Sigmoid colon (tissue), 7 donors: Measurements from ENCODE around the gene OR8K3. TPM values are rescaled to one million over a fixed set of nuclear protein-coding genes. Genes with fewer than 3 reads are reported as not detected.

Experiments used
- DNase-seq: peaks from one replicate; pipeline ENCODE4 v3.0.0-alpha.2; 2019
- H3K27ac ChIP-seq, 4 donors: fragments of 200-600 bp; sonication (generic); one replicate each; pipeline ENCODE4 v1.5.1; 2016 to 2019; ENCODE audit warnings: mild to moderate bottlenecking in 1 of 4
- H3K27me3 ChIP-seq, 3 donors: fragments of 200-600 bp; sonication (generic); one replicate each; pipeline ENCODE4 v1.5.1; 2019; ENCODE audit warnings: mild to moderate bottlenecking in 1 of 3
- H3K36me3 ChIP-seq, 4 donors: fragments of 200-600 bp; sonication (generic); one replicate each; pipeline ENCODE4 v1.5.1; 2016 to 2019
- H3K4me1 ChIP-seq, 4 donors: fragments of 200-600 bp; sonication (generic); one replicate each; pipeline ENCODE4 v1.5.1; 2017 to 2019
- H3K4me3 ChIP-seq, 4 donors: fragments of 200-600 bp; sonication (generic); one replicate each; pipeline ENCODE4 v1.5.1; 2017 to 2019; ENCODE audit warnings: mild to moderate bottlenecking in 2 of 4, moderate library complexity in 1 of 4
- H3K9me3 ChIP-seq, 4 donors: fragments of 200-600 bp in 3 of 4; sonication (generic) in 3 of 4; one replicate each; pipeline versions ENCODE4 v1.5.1 to v1.6.1; 2013 to 2019
- CTCF ChIP-seq, 4 experiments: fragments of 450-650 bp in 3 of 4; fragments of 200-600 bp in 1 of 4; IDR thresholded peaks; one replicate each; pipeline ENCODE4 v1.5.1; 2016 to 2019; ENCODE audit warnings: antibody characterized with exemption in 4 of 4, mild to moderate bottlenecking in 3 of 4, moderate library complexity in 2 of 4
- EP300 ChIP-seq, 4 donors: sonication (generic); formaldehyde crosslinking; IDR thresholded peaks; one replicate each; pipeline ENCODE4 v1.6.1; 2017; ENCODE audit warnings: antibody characterized with exemption in 4 of 4
- POLR2A ChIP-seq, 2 donors: fragments of 450-650 bp; IDR thresholded peaks; one replicate each; pipeline ENCODE4 v1.6.1; 2016; ENCODE audit warnings: antibody characterized with exemption in 2 of 2, mild to moderate bottlenecking in 2 of 2, moderate library complexity in 2 of 2
- POLR2AphosphoS5 ChIP-seq, 4 donors: sonication (generic); formaldehyde crosslinking; IDR thresholded peaks; one replicate each; pipeline ENCODE4 v1.6.1; 2017; ENCODE audit warnings: antibody characterized with exemption in 4 of 4
- WGBS, 2 donors: extraction: QIAGEN DNeasy Blood & Tissue Kit; methylation state at CpG; one replicate each; pipeline ENCODE4 v1.1.7; 2013; 5-methylcytosine and 5-hydroxymethylcytosine counted together
- intact Hi-C: fragments of 100-400 bp; cut with DNase I; formaldehyde crosslinking; loops from one replicate; pipeline ENCODE4 v1.15.1; 2023
- polyA plus RNA-seq, 3 donors: library from polyadenylated mRNA; stranded (reverse); fragments of 200-250 nt; gene quantifications; one replicate each; pipeline ENCODE4 v1.2.3, GENCODE V29; 2013
- total RNA-seq, 4 donors: library from RNA; depleted of rRNA; stranded (reverse); fragments of >200 nt; gene quantifications; one replicate each; pipeline ENCODE4 v1.1.0, GENCODE V29; 2016
- donor health status: healthy with polysubstance abuse.
- donor health status: Bipolar disorder and iron deficiency.
- donor health status: healthy.

Gene OR8K3
- not detected for total RNA-seq
- not detected for polyA plus RNA-seq

- H3K27me3 ChIP-seq, result no peaks in the 10 kb centered on the region
- no peaks in the 10 kb centered on the region for H3K36me3 ChIP-seq
- no peak within 1 kb of the TSS for H3K4me3 ChIP-seq
- intact Hi-C loops, result no loop called here
- DNase-seq, result no peak
- H3K27ac ChIP-seq, result no peak within 1 kb of the TSS
- H3K9me3 ChIP-seq, result no peaks in the 10 kb centered on the region
- TF ChIP-seq EP300 (IDR thresholded peaks at IDR 0.05) (no peak), POLR2A (IDR thresholded peaks at IDR 0.05) (no peak), POLR2AphosphoS5 (IDR thresholded peaks at IDR 0.05) (no peak), CTCF (IDR thresholded peaks at IDR 0.05) (no peak)
- no peaks in the 10 kb centered on the region for H3K4me1 ChIP-seq
Observed at GRCh38 chr11:56314844-56315243, at the start of gene OR8K3. OR8K3 (plus strand) TSS chr11:56315144; CDS start chr11:56318307, 3,163 bp downstream.

- no peaks in the 10 kb centered on the region for H3K36me3 ChIP-seq
- no peaks in the 10 kb centered on the region for H3K27me3 ChIP-seq
- intact Hi-C loops, result no loop called here
- no peaks in the 10 kb centered on the region for H3K4me1 ChIP-seq
- no peak overlapping the region for H3K27ac ChIP-seq
- TF ChIP-seq EP300 (IDR thresholded peaks at IDR 0.05), result no peak
- TF ChIP-seq CTCF (IDR thresholded peaks at IDR 0.05), result no peak
- TF ChIP-seq POLR2A (IDR thresholded peaks at IDR 0.05), result no peak
- no peak for TF ChIP-seq POLR2AphosphoS5 (IDR thresholded peaks at IDR 0.05)
- H3K9me3 ChIP-seq, result peaks cover 0 to 4% (median 0%) of the 10 kb centered on the region in 4 donors
- 19 to 57% methylated on average over 3 of the region's 3 CpGs for WGBS, 2 donors
- DNase-seq, result no peak
- no peak overlapping the region for H3K4me3 ChIP-seq
Observed at GRCh38 chr11:56271092-56271491, 43.9 kb upstream of the OR8K3 start.

GRCh38 chr11:56273854-56274253, 41.1 kb upstream of the OR8K3 start, which contains the start of gene OR5T1:
OR5T1 (plus strand) TSS chr11:56274154; CDS start chr11:56275639, 1,485 bp downstream.
- no peaks in the 10 kb centered on the region for H3K36me3 ChIP-seq
- H3K27me3 ChIP-seq, result no peaks in the 10 kb centered on the region
- DNase-seq, result no peak
- TF ChIP-seq CTCF (IDR thresholded peaks at IDR 0.05) (no peak), POLR2A (IDR thresholded peaks at IDR 0.05) (no peak), POLR2AphosphoS5 (IDR thresholded peaks at IDR 0.05) (no peak), EP300 (IDR thresholded peaks at IDR 0.05) (no peak)
- H3K4me1 ChIP-seq, result no peaks in the 10 kb centered on the region
- no peak within 1 kb of the TSS for H3K27ac ChIP-seq
- H3K9me3 ChIP-seq, result no peaks in the 10 kb centered on the region
- H3K4me3 ChIP-seq, result no peak within 1 kb of the TSS
- intact Hi-C loops, result no loop called here

GRCh38 chr11:56292154-56292553, 22.8 kb upstream of the OR8K3 start, which contains the start of gene OR8H1:
OR8H1 (minus strand) TSS chr11:56292254; CDS start chr11:56291062, 1,192 bp downstream.
- Histone ChIP-seq H3K36me3 (no peaks in the 10 kb centered on the region), H3K9me3 (no peaks in the 10 kb centered on the region), H3K27ac (no peak within 1 kb of the TSS), H3K4me3 (no peak within 1 kb of the TSS), H3K27me3 (no peaks in the 10 kb centered on the region), H3K4me1 (no peaks in the 10 kb centered on the region)
- no peak for TF ChIP-seq EP300 (IDR thresholded peaks at IDR 0.05)
- no peak for TF ChIP-seq POLR2A (IDR thresholded peaks at IDR 0.05)
- TF ChIP-seq CTCF (IDR thresholded peaks at IDR 0.05), result no peak
- no peak for TF ChIP-seq POLR2AphosphoS5 (IDR thresholded peaks at IDR 0.05)
- no peak for DNase-seq
- intact Hi-C loops, result no loop called here
- WGBS, 2 donors, result 71 to 74% methylated on average over 2 of the region's 2 CpGs

DNA sequence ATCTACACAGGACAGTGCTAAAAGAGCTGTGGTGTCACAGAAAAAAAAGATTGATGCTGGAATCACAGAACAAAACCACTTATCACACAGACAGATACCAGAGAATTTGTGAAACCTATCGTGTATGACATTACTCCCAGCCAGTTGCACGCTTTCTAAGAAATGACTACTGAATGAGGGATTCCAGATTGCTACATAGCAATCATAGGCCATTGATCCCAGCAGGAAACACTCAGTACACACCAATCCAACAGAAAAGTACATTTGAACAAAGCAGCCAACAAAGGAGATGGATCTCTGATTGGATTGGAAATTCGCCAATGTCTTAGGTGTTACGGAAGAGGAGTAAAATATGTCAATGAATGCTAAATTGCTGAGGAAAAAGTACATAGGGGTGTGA, 18.0 kb upstream of the OR8K3 start:
- Histone ChIP-seq H3K4me1 (no peaks in the 10 kb centered on the region), H3K4me3 (no peak overlapping the region), H3K9me3 (no peaks in the 10 kb centered on the region), H3K27ac (no peak overlapping the region), H3K36me3 (no peaks in the 10 kb centered on the region), H3K27me3 (no peaks in the 10 kb centered on the region)
- 93% methylated on average over 4 of the region's 4 CpGs for WGBS, 2 donors
- DNase-seq, result no peak
- TF ChIP-seq EP300 (IDR thresholded peaks at IDR 0.05) (no peak), POLR2AphosphoS5 (IDR thresholded peaks at IDR 0.05) (no peak), POLR2A (IDR thresholded peaks at IDR 0.05) (no peak), CTCF (IDR thresholded peaks at IDR 0.05) (no peak)
- intact Hi-C loops, result no loop called here
